Measurements from ENCODE around the gene SLC22A23. TPM values are rescaled to one million over a fixed set of nuclear protein-coding genes. Genes with fewer than 3 reads are reported as not detected.

SLC22A23 gene
- total RNA-seq, 1 donor from 2014 or later, result 3.6 TPM

- Histone ChIP-seq H3K36me3 (ENCODE audit: control insufficient read depth, insufficient read depth, low read length) (no peaks in the 10 kb centered on the region), H3K4me3 (ENCODE audit: low read depth, low read length) (no peak overlapping the region), H3K27me3 (ENCODE audit: control insufficient read depth, insufficient read depth, low read length) (no peaks in the 10 kb centered on the region)
- no peak for DNase-seq (ENCODE audit: low read depth)
- no peak for TF ChIP-seq CTCF (IDR thresholded peaks at IDR 0.05; ENCODE audit: insufficient read depth, low read length, poor library complexity, severe bottlenecking)
Observed at GRCh38 chr6:3310051-3310448, 146.8 kb downstream of the SLC22A23 start.

- no peak for TF ChIP-seq CTCF (IDR thresholded peaks at IDR 0.05; ENCODE audit: insufficient read depth, low read length, poor library complexity, severe bottlenecking)
- no peaks in the 10 kb centered on the region for H3K36me3 ChIP-seq (ENCODE audit: control insufficient read depth, insufficient read depth, low read length)
- no peak for DNase-seq (ENCODE audit: low read depth)
- H3K27me3 ChIP-seq (ENCODE audit: control insufficient read depth, insufficient read depth, low read length), result no peaks in the 10 kb centered on the region
- H3K4me3 ChIP-seq (ENCODE audit: low read depth, low read length), result no peak overlapping the region
Observed at GRCh38 chr6:3309391-3310050, 147.3 kb downstream of the SLC22A23 start.

- H3K36me3 ChIP-seq (ENCODE audit: control insufficient read depth, insufficient read depth, low read length), result no peaks in the 10 kb centered on the region
- H3K27me3 ChIP-seq (ENCODE audit: control insufficient read depth, insufficient read depth, low read length), result no peaks in the 10 kb centered on the region
- no peak for TF ChIP-seq CTCF (IDR thresholded peaks at IDR 0.05; ENCODE audit: insufficient read depth, low read length, poor library complexity, severe bottlenecking)
- no peak overlapping the region for H3K4me3 ChIP-seq (ENCODE audit: low read depth, low read length)
- no peak for DNase-seq (ENCODE audit: low read depth)
Observed at GRCh38 chr6:3308106-3308505, 148.7 kb downstream of the SLC22A23 start.

- no peak for DNase-seq (ENCODE audit: low read depth)
- no peaks in the 10 kb centered on the region for H3K36me3 ChIP-seq (ENCODE audit: control insufficient read depth, insufficient read depth, low read length)
Observed at GRCh38 chr6:3307436-3307835, 149.4 kb downstream of the SLC22A23 start.

GRCh38 chr6:3306848-3307247 lies 150.0 kb downstream of the SLC22A23 start:
- no peaks in the 10 kb centered on the region for H3K27me3 ChIP-seq (ENCODE audit: control insufficient read depth, insufficient read depth, low read length)
- DNase-seq (ENCODE audit: low read depth), result no peak
- no peak overlapping the region for H3K4me3 ChIP-seq (ENCODE audit: low read depth, low read length)
- TF ChIP-seq CTCF (IDR thresholded peaks at IDR 0.05; ENCODE audit: insufficient read depth, low read length, poor library complexity, severe bottlenecking), result no peak
- no peaks in the 10 kb centered on the region for H3K36me3 ChIP-seq (ENCODE audit: control insufficient read depth, insufficient read depth, low read length)

More at GRCh38 chr6:3307436-3307835, 149.4 kb downstream of the SLC22A23 start:
- TF ChIP-seq CTCF (IDR thresholded peaks at IDR 0.05; ENCODE audit: insufficient read depth, low read length, poor library complexity, severe bottlenecking), result no peak
- no peaks in the 10 kb centered on the region for H3K27me3 ChIP-seq (ENCODE audit: control insufficient read depth, insufficient read depth, low read length)
- H3K4me3 ChIP-seq (ENCODE audit: low read depth, low read length), result no peak overlapping the region

GRCh38 chr6:3305831-3306230 lies 151.0 kb downstream of the SLC22A23 start:
- DNase-seq (ENCODE audit: low read depth), result no peak
- Histone ChIP-seq H3K36me3 (ENCODE audit: control insufficient read depth, insufficient read depth, low read length) (no peaks in the 10 kb centered on the region), H3K4me3 (ENCODE audit: low read depth, low read length) (no peak overlapping the region), H3K27me3 (ENCODE audit: control insufficient read depth, insufficient read depth, low read length) (no peaks in the 10 kb centered on the region)
- TF ChIP-seq CTCF (IDR thresholded peaks at IDR 0.05; ENCODE audit: insufficient read depth, low read length, poor library complexity, severe bottlenecking), result no peak
